KOPT-K1 (cell line): Measurements from ENCODE around the gene ADCY10.
"Not testable (repeated sequence)": the region's sequence is repeated elsewhere in the genome, so short reads cannot be mapped to it uniquely, and the experiment has no call there.

Source experiments
- H3K27ac ChIP-seq: fragments of 200-600 bp; sonication (generic); 2 replicates; pipeline ENCODE4 v1.5.1; 2016; ENCODE audit warnings: antibody characterized with exemption, mild to moderate bottlenecking, low read depth, low read length; ENCODE audit not compliant: poor library complexity, severe bottlenecking
- H3K36me3 ChIP-seq: fragments of 200-600 bp; sonication (generic); 2 replicates; pipeline ENCODE4 v1.5.1; 2017; ENCODE audit warnings: antibody characterized with exemption, mild to moderate bottlenecking, low read length, moderate library complexity; ENCODE audit not compliant: insufficient read depth
- H3K9me3 ChIP-seq: fragments of 200-600 bp; sonication (generic); 2 replicates; pipeline ENCODE4 v1.5.1; 2017; ENCODE audit warnings: antibody characterized with exemption, low read length, mild to moderate bottlenecking; ENCODE audit not compliant: insufficient read depth, poor library complexity, severe bottlenecking

ADCY10 gene

GRCh38 chr1:167881786-167882185 is 32.1 kb downstream of the ADCY10 start:
- Histone ChIP-seq H3K9me3 (no peaks in the 10 kb centered on the region), H3K36me3 (no peaks in the 10 kb centered on the region), H3K27ac (no peak overlapping the region)

GRCh38 chr1:167881069-167881468 is 32.9 kb downstream of the ADCY10 start:
- H3K36me3 ChIP-seq: no peaks in the 10 kb centered on the region
- no peaks in the 10 kb centered on the region for H3K9me3 ChIP-seq
- no peak overlapping the region for H3K27ac ChIP-seq

GRCh38 chr1:167880580-167881021 is 33.3 kb downstream of the ADCY10 start:
- Histone ChIP-seq H3K27ac (no peak overlapping the region), H3K9me3 (no peaks in the 10 kb centered on the region), H3K36me3 (no peaks in the 10 kb centered on the region)

GRCh38 chr1:167879508-167879907 is 34.4 kb downstream of the ADCY10 start:
- Histone ChIP-seq H3K27ac (no peak overlapping the region), H3K36me3 (no peaks in the 10 kb centered on the region), H3K9me3 (no peaks in the 10 kb centered on the region)

GRCh38 chr1:167878372-167879160 is 35.4 kb downstream of the ADCY10 start:
- Histone ChIP-seq H3K36me3 (no peaks in the 10 kb centered on the region), H3K9me3 (no peaks in the 10 kb centered on the region), H3K27ac (no peak overlapping the region)

GRCh38 chr1:167876597-167877175 is 37.2 kb downstream of the ADCY10 start:
- H3K36me3 ChIP-seq: no peaks in the 10 kb centered on the region
- H3K9me3 ChIP-seq: no peaks in the 10 kb centered on the region

GRCh38 chr1:167871331-167871730 is 42.6 kb downstream of the ADCY10 start:
- Histone ChIP-seq H3K9me3 (no peaks in the 10 kb centered on the region), H3K36me3 (no peaks in the 10 kb centered on the region), H3K27ac (no peak overlapping the region)

More at GRCh38 chr1:167876597-167877175, 37.2 kb downstream of the ADCY10 start:
- no peak overlapping the region for H3K27ac ChIP-seq

GRCh38 chr1:167869157-167870001 is 44.6 kb downstream of the ADCY10 start:
- H3K27ac ChIP-seq: not testable (repeated sequence)

GRCh38 chr1:167866739-167867414 is 47.1 kb downstream of the ADCY10 start:
- H3K36me3 ChIP-seq, H3K27ac ChIP-seq: not testable (repeated sequence)

More at GRCh38 chr1:167869157-167870001, 44.6 kb downstream of the ADCY10 start:
- H3K9me3 ChIP-seq, H3K36me3 ChIP-seq: not testable (repeated sequence)

GRCh38 chr1:167866326-167866725 is 47.6 kb downstream of the ADCY10 start:
- H3K9me3 ChIP-seq, H3K36me3 ChIP-seq, H3K27ac ChIP-seq: not testable (repeated sequence)

More at GRCh38 chr1:167866739-167867414, 47.1 kb downstream of the ADCY10 start:
- H3K9me3 ChIP-seq: not testable (repeated sequence)

DNA sequence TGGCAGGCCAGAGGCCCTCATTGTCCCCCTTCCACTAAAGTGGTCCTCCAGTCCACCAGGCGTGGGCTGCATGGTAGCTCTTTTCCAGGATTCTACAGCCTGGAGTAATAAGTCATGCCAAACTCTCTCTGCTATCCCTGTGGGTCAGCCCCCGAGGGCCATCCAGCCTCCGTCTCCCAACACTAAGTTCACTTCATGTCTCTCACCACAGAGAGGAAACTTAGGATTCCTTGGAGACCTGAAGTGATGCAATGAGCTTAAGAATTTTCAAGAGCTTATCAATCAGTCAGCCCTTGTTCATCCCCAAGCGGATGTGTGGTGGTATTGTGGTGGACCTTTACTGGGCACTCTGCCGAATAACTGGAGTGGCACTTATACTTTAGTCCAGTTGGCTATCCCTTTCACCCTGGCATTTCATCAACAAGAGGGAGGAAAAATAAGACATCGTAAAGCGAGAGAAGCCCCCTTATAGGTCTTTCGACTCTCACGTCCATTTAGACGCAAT is 48.1 kb downstream of the ADCY10 start:
- not testable (repeated sequence) for H3K36me3 ChIP-seq, H3K27ac ChIP-seq, H3K9me3 ChIP-seq

GRCh38 chr1:167865193-167865592 is 48.7 kb downstream of the ADCY10 start:
- H3K36me3 ChIP-seq, H3K9me3 ChIP-seq, H3K27ac ChIP-seq: not testable (repeated sequence)

- Histone ChIP-seq H3K9me3 (no peaks in the 10 kb centered on the region), H3K36me3 (no peaks in the 10 kb centered on the region), H3K27ac (no peak overlapping the region)
Observed at GRCh38 chr1:167864392-167865032, 49.4 kb downstream of the ADCY10 start.

- no peaks in the 10 kb centered on the region for H3K36me3 ChIP-seq
- H3K27ac ChIP-seq: no peak overlapping the region
- H3K9me3 ChIP-seq: no peaks in the 10 kb centered on the region
Observed at GRCh38 chr1:167863921-167864279, 50.0 kb downstream of the ADCY10 start.
